NCI-H187 treated with DMSO at 0.1 percent for 48 hours (cell line): Measurements from ENCODE around the gene PRKD1.
"Not testable (repeated sequence)": the region's sequence is repeated elsewhere in the genome, so short reads cannot be mapped to it uniquely, and the experiment has no call there.

Source experiments
- DNase-seq: peaks from one replicate; lab custom pipeline; 2025; lab: John Stamatoyannopoulos, UW

Gene PRKD1

DNA sequence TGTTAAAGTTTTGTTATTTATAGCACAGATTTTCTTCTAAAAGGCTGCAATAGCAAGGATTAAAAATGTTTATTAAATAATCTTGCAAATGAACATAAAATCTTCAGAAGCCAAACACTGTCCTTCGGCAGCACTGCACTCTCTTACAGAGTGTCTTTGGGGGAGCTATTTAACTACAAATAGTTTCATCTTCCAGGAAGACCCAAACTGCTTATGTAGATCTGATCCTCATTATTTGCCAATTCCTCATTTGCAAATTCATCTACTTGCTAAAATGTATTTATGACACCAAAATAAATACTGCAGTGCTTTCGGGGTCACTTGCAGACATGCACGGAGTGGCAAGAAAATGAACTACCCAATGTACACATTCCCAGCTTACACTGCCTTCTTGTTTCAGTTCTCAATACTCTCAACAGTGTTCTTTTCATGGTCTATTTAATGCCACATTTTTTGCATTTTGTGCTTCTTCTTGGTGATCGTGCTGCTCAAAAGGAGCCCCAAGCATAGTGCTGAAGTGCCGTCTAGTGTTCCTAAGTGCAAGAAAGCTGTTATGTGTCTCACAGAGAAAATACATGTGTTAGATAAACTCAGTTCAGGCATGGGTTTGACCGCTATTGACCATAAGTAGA, 128.1 kb downstream of the PRKD1 start:
- no peak for DNase-seq

DNA sequence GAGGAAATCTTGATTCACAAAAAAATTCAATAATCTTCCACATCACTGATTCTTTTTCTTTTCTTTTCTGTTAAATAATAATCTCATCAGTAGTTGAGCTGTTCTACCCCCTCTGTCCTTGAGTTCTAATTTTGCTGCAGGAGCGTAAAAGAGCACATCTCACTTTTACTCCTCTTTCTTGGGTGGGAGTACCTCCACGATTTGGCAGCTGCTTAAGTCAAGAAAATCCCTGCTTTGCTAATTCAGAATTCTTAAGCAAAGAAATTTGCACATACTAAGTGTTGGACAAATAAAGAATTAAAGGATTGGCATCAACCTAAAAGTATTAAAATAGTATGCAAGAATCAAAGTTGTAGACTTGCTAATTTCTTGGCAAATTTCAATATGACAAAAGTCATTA, 128.8 kb downstream of the PRKD1 start:
- DNase-seq: no peak

DNA sequence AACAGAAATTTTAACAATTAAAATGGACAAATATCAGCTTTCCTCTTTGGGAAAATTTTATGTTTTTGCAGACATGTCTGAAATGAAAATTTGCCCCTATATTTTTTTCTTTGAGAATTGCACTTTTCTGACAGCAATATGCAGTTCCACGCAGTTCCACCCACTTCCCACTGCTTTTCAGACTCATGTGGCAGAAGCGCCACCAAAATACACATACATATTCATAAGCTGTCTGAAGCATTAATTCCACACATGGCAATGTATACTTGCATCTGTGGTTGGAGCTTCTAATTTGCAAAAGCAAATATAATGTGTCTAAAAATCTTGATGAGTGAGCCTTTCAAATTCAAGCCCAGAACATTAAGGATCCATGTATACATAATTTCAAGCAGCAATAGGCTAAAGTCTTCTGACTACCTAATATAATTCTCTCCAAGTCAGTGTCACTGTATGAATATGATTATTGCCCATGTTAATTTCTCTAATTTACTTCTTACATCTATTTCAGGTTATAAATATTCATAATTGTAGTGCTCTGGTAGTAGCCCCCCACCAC, 129.5 kb downstream of the PRKD1 start:
- DNase-seq: no peak

DNA sequence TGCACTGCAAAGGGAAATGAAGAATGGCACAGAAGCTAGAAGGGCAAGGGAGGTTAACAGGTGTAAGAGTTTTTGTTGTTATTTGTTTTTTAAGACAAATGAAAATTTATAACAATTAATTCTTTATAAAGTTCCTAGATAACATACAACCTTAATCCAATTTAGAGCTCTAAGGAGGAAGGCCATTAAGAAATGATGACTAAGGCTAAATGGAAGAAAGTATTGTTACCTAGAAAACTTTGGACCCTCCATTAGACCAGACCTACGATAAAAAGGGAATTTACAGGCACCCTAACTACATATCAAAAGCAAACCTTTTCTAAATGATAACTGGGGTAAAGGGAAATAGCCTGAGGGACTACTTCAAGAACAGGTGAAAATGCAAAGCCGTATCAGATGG, 130.8 kb downstream of the PRKD1 start:
- no peak for DNase-seq

DNA sequence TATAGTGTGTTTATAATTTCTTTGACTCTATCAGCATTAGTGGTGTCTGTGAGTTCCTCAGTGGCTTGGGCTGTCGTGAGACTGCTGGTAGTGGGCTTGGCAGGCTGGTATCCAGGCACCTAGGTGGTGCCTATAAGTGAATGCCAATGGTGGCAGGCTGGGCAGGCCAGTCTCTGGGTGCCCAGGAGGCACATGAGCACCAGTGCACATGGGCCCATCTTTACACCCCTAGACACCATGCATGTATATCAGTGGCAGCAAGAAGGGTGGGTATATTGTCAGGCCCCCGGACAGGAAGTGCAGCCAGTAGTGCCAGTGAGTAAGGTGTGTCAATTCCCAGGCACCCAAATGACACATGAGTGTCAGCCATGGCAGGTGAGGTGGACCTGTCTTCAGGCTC, 138.2 kb downstream of the PRKD1 start:
- DNase-seq: no peak

DNA sequence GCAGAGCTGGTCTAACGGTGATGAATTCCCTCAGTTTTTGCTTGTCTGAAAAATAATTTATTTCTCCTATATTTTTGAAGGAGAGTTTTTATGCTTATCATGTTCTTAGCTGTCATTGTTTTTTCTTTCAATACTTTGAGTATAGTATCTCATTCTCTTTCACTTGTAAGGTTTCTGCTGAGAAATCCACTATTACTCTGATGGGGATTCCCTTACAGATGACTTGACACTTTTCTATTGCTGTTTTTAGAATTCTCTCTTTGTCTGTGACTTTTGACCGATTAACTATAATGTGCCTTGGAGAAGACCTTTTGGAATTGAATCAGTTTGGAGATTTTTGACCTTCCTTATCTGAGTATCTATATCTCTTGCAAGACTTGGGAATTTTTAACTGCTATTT, 139.6 kb downstream of the PRKD1 start:
- no peak for DNase-seq

DNA sequence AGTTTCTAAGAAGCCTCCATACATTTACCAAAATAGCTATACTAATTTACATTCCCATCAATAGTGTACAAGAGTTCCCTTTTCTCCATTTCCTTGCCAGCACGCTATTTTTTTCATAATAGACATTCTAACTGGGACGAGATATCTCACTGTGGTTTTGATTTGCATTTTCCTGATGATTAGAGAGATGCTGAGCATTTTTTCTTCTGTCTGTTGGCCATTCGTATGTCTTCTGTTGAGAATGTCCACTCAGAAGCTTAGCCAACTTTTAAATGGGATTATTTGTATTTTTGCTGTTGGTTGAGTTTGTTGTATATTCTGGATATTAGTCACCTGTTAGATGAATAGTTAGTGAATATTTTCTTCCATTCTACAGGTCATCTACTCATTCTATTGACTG, 144.1 kb downstream of the PRKD1 start:
- DNase-seq: no peak

DNA sequence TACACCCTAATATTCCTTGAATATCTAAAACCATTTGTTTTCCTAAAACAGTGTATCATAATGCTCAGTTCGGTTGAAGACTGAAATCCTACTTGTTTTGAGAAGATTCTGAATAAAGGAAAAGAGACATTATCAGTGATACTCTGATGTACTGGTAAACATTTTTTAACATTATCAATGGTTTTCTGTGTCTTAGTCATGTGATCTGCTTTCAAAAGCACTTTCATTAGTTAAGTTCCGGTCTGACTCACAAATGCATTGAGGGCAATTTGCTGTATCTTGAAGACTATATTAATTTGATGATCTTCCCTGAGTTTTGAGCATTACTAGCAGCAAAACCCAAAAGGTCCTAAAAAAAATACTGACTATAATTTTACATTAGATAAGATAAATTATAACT, 145.6 kb downstream of the PRKD1 start:
- no peak for DNase-seq

DNA sequence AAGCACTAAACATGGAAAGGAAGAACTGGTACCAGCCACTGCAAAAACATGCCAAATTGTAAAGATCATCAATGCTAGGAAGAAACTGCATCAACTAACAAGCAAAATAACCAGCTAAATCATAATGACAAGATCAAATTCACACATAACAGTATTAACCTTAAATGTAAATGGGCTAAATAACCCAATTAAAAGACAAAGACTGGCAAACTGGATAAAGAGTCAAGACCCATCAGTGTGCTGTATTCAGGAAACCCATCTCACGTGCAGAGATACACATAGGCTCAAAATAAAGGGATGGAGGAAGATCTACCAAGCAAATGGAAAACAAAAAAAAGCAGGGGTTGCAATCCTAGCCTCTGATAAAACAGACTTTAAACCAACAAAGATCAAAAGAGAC, 150.5 kb downstream of the PRKD1 start:
- not testable (repeated sequence) for DNase-seq

DNA sequence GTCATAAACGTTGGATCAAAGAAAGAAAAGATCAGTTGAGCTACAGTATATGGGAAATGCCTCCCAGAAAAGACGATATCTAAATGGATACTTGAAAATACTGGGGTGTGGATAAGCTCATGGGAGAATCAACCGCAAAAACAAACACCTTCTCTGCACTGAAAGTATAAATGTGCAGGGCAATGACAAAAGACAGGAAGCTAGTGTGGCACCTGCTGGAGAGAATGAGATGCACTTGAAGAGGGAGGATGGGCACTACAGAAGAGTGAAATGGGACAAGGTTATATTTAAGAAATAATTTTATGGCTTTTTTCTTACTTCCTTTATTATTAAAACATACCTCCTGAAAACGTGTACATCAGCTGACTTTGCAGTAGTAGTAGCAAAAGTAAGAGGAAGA, 153.7 kb downstream of the PRKD1 start:
- DNase-seq: peak; percentile 45

DNA sequence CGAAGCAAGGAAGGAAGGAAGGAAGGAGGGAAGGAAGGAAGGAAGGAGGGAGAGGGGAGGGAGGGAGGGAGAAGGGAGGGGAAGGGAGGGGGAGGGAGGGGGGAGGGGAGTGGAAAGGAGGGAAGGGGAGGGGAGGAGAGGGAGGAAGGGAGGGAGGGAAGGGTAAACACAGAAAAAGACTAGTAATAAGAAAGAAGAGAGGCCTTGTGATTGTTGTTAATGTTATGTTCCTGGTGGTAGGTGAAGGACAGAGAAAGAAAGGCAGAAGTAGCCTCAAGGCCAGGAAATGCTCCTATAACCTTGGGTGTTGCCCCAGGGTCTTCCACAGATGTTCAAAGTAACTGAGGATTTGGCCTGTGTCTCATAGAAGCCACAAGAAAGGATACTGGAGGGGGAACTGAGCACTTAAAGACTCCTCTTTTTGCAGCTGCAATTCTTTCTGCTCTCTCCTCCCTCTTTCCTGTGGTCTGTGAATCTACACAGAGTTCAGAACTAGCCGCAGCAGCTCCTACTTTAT, 164.2 kb downstream of the PRKD1 start:
- DNase-seq: no peak

DNA sequence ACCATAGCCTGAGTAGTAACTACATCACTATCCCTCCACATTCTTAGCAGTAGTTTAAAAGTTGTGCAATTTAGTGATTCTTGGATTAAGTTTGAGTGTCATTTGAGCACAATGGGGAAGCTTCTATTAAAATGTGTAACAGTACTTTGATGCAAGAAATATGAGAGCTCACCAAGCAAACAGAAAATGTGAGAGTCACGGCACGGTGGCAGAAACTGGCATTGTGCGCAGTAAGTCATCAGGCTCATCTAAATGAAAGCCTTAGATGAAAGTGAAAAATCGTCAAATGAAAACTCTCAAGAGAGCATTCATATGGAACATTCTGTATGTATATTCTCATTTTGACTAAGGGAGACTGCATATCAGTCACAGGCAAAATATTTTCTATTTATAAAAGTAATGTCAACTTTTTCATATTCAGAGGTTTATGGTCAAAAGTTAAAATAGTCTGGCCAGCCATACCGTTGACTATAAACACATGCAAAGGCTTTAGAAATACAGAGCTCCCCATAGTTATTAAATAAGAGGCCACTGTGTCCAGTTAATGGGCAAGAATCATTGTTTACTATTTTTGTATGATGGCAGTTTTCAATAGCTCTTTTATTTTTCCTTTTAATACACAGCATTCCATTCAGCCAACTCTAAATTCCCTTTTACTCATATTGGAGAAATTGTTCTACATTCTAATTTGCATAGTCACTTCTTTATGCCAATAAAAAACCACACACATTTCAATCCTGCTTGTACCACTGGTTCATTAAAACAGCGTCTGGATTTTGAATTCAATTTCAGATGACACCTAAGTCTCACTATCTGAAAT, 167.9 kb downstream of the PRKD1 start:
- DNase-seq: no peak

DNA sequence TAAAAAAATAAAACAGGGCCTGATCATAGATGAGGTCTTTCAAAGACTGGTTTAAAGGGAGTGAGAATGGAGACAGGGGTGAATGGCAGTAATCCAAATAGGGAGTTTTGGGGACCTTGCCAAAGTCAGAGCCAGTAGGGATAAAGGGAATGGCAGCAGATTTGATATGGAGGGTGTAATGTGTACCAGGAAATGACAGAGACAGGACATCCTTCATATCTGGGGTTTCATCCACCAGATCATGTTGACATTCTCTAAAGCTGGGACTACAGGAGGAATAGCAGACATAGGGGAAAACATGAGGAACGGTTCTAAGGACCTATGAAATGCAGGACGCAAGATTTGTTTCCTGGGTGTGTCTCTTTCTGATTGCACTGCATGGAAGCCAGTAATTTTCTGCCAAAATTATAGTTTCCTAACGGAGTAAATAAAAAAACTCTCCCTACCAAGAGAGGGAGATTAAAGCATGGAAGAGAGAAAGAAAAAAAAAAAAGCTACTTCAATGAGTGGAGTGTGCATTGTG, 169.9 kb downstream of the PRKD1 start:
- no peak for DNase-seq

DNA sequence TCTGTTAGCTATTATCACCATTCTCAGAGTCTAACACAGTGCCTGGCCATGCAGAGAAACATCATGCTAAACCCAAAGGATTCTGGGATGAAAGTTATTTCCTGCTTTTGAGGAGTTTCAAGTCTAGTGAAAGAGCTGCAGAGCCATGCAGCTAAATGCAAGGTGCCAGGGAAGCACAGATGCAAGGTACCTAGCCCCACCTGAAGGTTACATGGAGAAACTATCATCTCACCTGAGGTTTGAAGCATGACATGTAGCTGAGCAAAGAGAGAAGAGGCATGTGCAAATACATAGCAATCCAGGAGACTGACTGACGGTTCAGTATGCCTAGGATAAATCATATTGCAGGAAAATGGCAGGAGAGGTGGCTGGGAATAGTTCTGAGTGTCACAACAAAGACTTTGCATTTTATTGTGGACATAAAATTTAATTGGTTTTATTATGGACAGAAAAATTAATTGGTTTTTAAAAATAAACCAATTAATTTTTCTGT, 170.4 kb downstream of the PRKD1 start:
- no peak for DNase-seq

DNA sequence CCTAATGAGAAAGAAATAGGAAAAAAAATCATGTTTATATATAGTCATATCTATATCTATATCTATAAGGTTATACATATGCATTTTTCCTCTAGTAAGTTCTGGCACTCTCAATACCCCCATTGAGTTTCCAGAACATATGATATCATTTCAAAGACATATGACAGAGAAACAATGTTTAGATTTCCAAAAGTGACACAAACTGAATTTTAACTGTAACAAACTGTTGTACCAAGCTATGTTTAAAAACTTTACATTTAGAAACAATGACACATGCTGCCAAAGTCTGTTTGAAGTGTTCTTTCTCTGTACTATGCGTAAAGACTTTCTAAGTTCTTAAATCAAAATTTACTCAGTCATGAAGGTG, 171.6 kb downstream of the PRKD1 start:
- no peak for DNase-seq

DNA sequence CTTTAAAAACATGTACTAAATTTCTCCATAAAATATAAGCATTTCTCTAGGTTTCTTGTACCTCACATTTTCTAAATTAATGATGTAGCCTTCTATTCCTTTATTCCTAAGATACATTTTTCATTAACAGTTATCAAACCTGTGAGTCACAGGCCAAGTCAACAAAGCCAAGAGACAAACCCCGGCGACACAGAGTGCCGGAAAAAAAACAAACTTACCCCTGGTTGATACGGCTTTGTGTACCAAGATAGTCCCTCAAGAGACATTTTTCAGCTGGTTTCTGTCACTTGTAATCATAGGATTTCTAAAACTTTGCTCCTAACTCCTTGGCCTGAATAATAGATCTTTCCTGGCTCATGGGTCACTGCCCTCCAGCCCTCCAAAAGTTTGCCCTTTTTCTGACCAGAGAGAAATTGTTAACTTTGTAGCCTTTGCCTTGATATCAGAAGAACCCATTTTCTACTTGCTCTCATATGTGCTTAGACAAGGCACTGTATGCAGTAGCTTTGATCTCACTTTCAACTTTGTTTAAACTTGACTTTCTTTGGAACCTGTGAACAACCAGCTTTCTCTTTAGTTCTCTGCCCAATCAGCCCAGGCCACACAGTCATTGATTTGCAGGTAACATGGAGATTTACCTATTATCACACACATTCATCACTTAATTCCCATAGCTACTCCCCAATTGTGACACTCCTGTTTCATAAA, 172.2 kb downstream of the PRKD1 start:
- no peak for DNase-seq

DNA sequence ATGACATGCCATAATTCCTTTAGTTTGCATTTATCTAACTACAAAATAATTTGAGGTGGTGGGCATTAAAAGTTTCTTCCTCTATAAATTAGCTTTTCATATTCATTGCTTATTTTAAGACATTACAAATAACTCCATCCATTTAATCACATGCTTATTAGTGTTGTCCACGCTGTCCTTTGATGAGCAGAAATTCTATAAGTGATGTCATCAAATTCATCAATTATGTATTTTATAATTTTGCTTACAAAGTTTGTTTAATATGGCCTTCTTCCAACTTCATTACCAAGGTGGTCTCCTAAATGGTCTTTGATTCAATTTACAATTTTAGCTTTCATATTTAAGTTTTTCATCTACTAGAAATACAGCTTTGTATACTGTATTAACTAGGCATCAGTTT, 173.5 kb downstream of the PRKD1 start:
- no peak for DNase-seq

DNA sequence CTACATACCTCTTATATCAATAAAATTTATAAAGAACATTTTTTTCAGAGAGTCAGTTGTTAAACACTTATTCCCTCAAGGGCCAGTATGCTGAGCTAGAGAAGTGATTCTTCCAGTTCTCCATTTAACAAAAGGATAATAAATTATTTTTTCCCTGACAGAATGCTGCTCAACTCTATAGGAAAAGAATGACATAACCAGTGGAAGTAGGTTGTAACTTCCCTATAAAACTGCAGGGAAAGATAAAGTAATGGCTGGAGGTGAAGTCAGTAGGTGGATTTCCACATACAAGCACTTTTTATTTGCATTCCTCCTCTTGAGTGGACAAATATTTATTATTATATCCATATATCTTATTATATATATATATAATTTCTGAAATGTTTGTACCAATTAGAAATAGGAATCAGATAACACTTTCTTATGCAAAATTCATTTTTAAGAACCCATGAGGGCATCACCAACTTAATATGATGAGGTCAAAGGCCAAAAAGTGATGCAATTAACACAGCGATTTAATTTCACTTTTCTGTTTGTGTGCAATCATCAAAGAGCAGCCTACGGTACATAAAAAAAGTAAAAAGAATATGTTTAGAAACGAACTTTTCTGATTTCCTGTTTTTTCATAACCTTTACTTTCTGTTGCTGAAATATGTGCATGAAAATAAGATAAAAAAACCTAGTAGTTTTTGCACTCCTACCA, 175.3 kb downstream of the PRKD1 start:
- no peak for DNase-seq

DNA sequence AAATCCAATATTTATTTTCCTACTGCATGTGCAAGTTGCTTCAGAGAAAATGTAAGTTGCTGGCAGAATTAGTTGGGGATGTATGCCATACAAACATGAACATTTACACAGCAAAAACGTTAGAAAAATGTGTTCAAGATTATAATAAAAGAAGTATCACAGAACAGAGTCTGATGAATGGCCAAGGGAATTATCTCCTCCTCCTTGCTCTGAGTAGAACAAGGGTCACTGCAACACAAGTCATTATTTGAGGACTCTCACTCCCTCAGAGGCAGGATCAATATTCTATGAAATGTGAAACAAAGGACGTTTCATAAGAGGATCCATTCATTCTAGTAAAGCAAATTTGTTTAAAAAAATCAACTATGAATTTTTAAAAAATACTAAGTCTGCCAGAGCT, 177.8 kb downstream of the PRKD1 start:
- no peak for DNase-seq

DNA sequence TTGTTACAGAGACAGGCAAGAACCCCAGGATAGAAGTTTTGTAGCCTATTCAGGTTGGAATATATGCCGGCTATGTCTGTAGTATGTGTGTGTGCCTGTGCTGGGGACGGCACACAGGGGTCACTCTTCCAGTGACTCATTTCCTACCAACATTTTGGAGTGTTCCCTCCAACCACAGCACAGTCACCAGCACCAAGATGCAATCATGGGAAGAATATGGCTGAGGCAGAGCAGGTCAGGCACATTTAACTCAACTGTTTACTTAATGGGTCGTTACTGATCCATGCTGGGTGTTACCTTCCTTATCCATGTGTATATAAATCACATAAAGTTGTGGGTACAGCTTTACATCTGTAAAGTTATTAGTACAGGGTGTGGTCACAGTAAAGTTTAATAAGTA, 178.3 kb downstream of the PRKD1 start:
- DNase-seq: no peak

DNA sequence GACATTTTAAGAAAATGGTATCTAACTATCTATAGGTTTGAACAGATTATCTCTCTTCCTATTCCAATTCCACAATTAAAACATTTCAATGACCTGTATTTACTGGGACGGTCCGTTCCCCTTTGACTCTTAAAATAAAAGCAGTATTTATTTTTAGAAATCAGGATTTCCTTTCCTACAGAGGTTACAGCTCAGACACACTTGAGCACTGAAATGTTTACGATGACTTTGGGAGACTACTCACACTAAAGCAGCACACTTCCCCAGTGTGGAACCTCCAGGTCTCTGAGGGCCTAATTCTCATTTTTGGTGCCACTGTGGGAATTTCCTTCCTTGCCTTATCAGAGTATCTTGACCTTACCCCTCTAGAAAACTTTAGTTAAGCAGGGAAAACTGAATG, 181.8 kb downstream of the PRKD1 start:
- no peak for DNase-seq

DNA sequence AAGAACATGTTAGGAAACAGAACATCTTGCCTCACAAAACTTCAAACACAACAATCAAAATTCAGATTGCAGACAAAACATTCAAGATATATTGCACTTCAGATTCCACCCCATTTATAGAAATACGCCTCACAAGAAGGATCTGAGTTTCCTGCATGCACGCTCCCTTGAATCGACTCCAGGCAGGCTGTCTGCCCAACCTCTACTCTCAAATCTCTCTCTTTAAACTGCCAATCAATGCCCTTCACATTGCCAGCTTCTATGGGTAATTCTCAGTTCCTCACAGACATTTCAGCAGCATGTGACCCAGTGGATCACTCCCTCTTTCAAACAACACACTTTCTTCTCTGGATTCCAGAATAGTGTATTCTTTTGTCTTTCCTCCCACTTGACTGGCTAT, 184.1 kb downstream of the PRKD1 start:
- no peak for DNase-seq
